ENCODE results near the gene SLC22A7. TPM values are rescaled to one million over a fixed set of nuclear protein-coding genes. Genes with fewer than 3 reads are reported as not detected.
A peak's percentile ranks its signal among the peaks of the same experiment; 100 is the strongest.

The SLC22A7 gene
- total RNA-seq, 1 experiment from 2014 or later = not detected

- Mint-ChIP-seq H3K9me3 (no peaks in the 10 kb centered on the region), H3K4me3 (no peak overlapping the region), H3K36me3 (ENCODE audit: insufficient read depth in 1 of 3, low read depth in 3 of 3) (no peaks in the 10 kb centered on the region), H3K27ac (no peak overlapping the region), H3K27me3 (ENCODE audit: low read depth) (peaks cover 11% of the 10 kb centered on the region), H3K4me1 (peaks cover 15% of the 10 kb centered on the region in 2 experiments)
- no peaks in the 10 kb centered on the region for H3K79me1 ChIP-seq (ENCODE audit: insufficient read depth, low read depth, low read length, poor library complexity, severe bottlenecking)
- no peak overlapping the region for H3K9ac ChIP-seq (ENCODE audit: extremely low read depth, insufficient read length, low read length)
- H2AFZ ChIP-seq (ENCODE audit: low read length) = no peak overlapping the region
- peaks cover 4% of the 10 kb centered on the region for H4K20me1 ChIP-seq (ENCODE audit: control insufficient read depth, insufficient read depth, insufficient read length)
- H3K23ac ChIP-seq (ENCODE audit: insufficient read length, low read depth, low read length) = no peak overlapping the region
- no peak overlapping the region for H2BK20ac ChIP-seq (ENCODE audit: low read depth, low read length, poor library complexity, severe bottlenecking)
- no peak overlapping the region for H2BK12ac ChIP-seq (ENCODE audit: insufficient read length, low read depth, low read length)
- WGBS (ENCODE audit: extremely low coverage, insufficient read length, low lambda C conversion rate) = no CpG with 5 or more reads among the region's 3 CpGs
- no peaks in the 10 kb centered on the region for H3K79me2 ChIP-seq (ENCODE audit: insufficient read depth, low read length)
- H2AK5ac ChIP-seq (ENCODE audit: insufficient read length, low read length) = no peak overlapping the region
- no peak overlapping the region for H3K18ac ChIP-seq (ENCODE audit: insufficient read length, low read depth, low read length)
- H3K4me1 ChIP-seq (ENCODE audit: insufficient read depth, low read length) = no peaks in the 10 kb centered on the region
- no peak for DNase-seq
- H3K9me3 ChIP-seq (ENCODE audit: control insufficient read depth, low read depth, low read length) = no peaks in the 10 kb centered on the region
- no peak overlapping the region for H3K14ac ChIP-seq (ENCODE audit: insufficient read depth, low read length)
- H3T11ph ChIP-seq (ENCODE audit: low read length) = no peak overlapping the region
- H3K56ac ChIP-seq (ENCODE audit: insufficient read length, low read depth, low read length) = no peak overlapping the region
- no peaks in the 10 kb centered on the region for H3K23me2 ChIP-seq (ENCODE audit: insufficient read length, low read depth, low read length, poor library complexity, severe bottlenecking)
- no peak for TF ChIP-seq CTCF (conservative IDR thresholded peaks at IDR 0.05)
- H3K4me2 ChIP-seq (ENCODE audit: insufficient read depth, insufficient read length, low read length) = no peak overlapping the region
- no peak overlapping the region for H4K8ac ChIP-seq (replicated peaks; ENCODE audit: insufficient read length, low read depth, low read length)
- peak overlapping the region; percentile 13 for H4K5ac ChIP-seq (ENCODE audit: insufficient read length, low read depth, low read length)
- no peak overlapping the region for H2BK5ac ChIP-seq (ENCODE audit: insufficient read length, low read length)
- no peak overlapping the region for H2BK15ac ChIP-seq (ENCODE audit: low read depth, low read length)
- H2BK120ac ChIP-seq (ENCODE audit: low read depth, low read length, poor library complexity, severe bottlenecking) = no peak overlapping the region
- no peak overlapping the region for H3K27ac ChIP-seq (ENCODE audit: insufficient read length, low read depth, low read length)
- no peak overlapping the region for H3K4ac ChIP-seq (ENCODE audit: low read depth, low read length)
- H4K91ac ChIP-seq (ENCODE audit: insufficient read length, low read depth, low read length) = no peak overlapping the region
- H3K27me3 ChIP-seq (ENCODE audit: insufficient read depth, low read length) = no peaks in the 10 kb centered on the region
Measured at GRCh38 chr6:43294536-43294935, 3.5 kb upstream of the SLC22A7 start.

Data from H9 (cell line).